ENCODE results near the gene GKN2.

- TF ChIP-seq CTCF (conservative IDR thresholded peaks at IDR 0.05): no peak
- TF ChIP-seq EZH2 (IDR thresholded peaks at IDR 0.05; ENCODE audit: low read depth): no peak
Observed at GRCh38 chr2:68906716-68907115, 46.0 kb downstream of the GKN2 start.

Data from PC-9 (cell line).